GM23338 (cell line): ENCODE data around the gene DENND1B. TPM values are rescaled to one million over a fixed set of nuclear protein-coding genes. Genes with fewer than 3 reads are reported as not detected.

ENCODE experiments used
- ATAC-seq: fragments of 200-7000 bp; cut with Tn5 transposase; 3 replicates; pipeline ENCODE4 v1.9.1; 2020
- DNase-seq: peaks from one replicate; pipeline ENCODE4 v3.0.0-alpha.2; 2015; ENCODE audit warnings: low spot score
- H2AFZ ChIP-seq: fragments of 200-600 bp; sonication (generic); 2 replicates; pipeline ENCODE4 v1.8.0; 2016; ENCODE audit warnings: antibody characterized with exemption, mild to moderate bottlenecking, moderate library complexity
- H3F3A ChIP-seq: fragments of 200-600 bp; sonication (generic); replicated peaks from 2 replicates; pipeline ENCODE4 v1.8.0; 2017; ENCODE audit warnings: antibody characterized with exemption, mixed run types, low read depth
- H3K27ac ChIP-seq: fragments of 200-600 bp; sonication (generic); 2 replicates; pipeline ENCODE4 v1.6.1; 2016; ENCODE audit warnings: low read depth
- H3K27me3 ChIP-seq: fragments of 200-600 bp; sonication (generic); 2 replicates; pipeline ENCODE4 v1.8.0; 2016; ENCODE audit warnings: mild to moderate bottlenecking, mixed run types, moderate library complexity; ENCODE audit not compliant: insufficient read depth
- H3K36me3 ChIP-seq: fragments of 200-600 bp; sonication (generic); 2 replicates; pipeline ENCODE4 v1.8.0; 2016; ENCODE audit warnings: mild to moderate bottlenecking; ENCODE audit not compliant: insufficient read depth
- H3K4me1 ChIP-seq: fragments of 200-600 bp; sonication (generic); 2 replicates; pipeline ENCODE4 v1.8.0; 2016; ENCODE audit warnings: mild to moderate bottlenecking, moderate library complexity; ENCODE audit not compliant: insufficient read depth
- H3K4me2 ChIP-seq: fragments of 200-600 bp; sonication (generic); 2 replicates; pipeline ENCODE4 v1.7.1; 2017; ENCODE audit warnings: mixed run types
- H3K4me3 ChIP-seq: fragments of 200-600 bp; sonication (generic); 2 replicates; pipeline ENCODE4 v1.6.1; 2016; ENCODE audit warnings: mixed run types
- H3K79me2 ChIP-seq: fragments of 200-600 bp; sonication (generic); replicated peaks from 2 replicates; pipeline ENCODE4 v1.8.0; 2017; ENCODE audit warnings: mild to moderate bottlenecking; ENCODE audit not compliant: insufficient read depth
- H3K9me2 ChIP-seq: fragments of 200-600 bp; sonication (generic); 2 replicates; pipeline ENCODE4 v1.8.0; 2017; ENCODE audit not compliant: insufficient read depth
- H4K20me1 ChIP-seq: fragments of 200-600 bp; sonication (generic); replicated peaks from 2 replicates; pipeline ENCODE4 v1.8.0; 2017; ENCODE audit warnings: mild to moderate bottlenecking; ENCODE audit not compliant: insufficient read depth
- H3K27ac Mint-ChIP-seq: 2 replicates; pipeline ENCODE4 v1.8.0; 2020; ENCODE audit warnings: inconsistent platforms, mild to moderate bottlenecking, moderate library complexity, mixed read lengths
- H3K27me3 Mint-ChIP-seq: 3 replicates; pipeline ENCODE4 v1.8.0; 2022; ENCODE audit warnings: low read depth, mild to moderate bottlenecking, moderate library complexity, mixed read lengths, inconsistent platforms; ENCODE audit not compliant: insufficient read depth, poor library complexity
- H3K36me3 Mint-ChIP-seq: 3 replicates; pipeline ENCODE4 v1.8.0; 2021; ENCODE audit warnings: low read depth, mild to moderate bottlenecking, inconsistent platforms, moderate library complexity, mixed read lengths
- H3K4me1 Mint-ChIP-seq: 3 replicates; pipeline ENCODE4 v1.8.0; 2020; ENCODE audit warnings: mild to moderate bottlenecking, inconsistent platforms, mixed read lengths
- H3K4me3 Mint-ChIP-seq: 3 replicates; pipeline ENCODE4 v1.8.0; 2021; ENCODE audit warnings: moderate library complexity, mild to moderate bottlenecking, inconsistent platforms, mixed read lengths
- H3K9me3 Mint-ChIP-seq: 3 replicates; pipeline ENCODE4 v1.8.0; 2020; ENCODE audit warnings: moderate library complexity, mild to moderate bottlenecking, inconsistent platforms, mixed read lengths
- CREB1 ChIP-seq: fragments of 250-450 bp; sonication (Bioruptor Pico); IDR thresholded peaks from 2 replicates; pipeline ENCODE4 v1.5.0; 2020; ENCODE audit warnings: low read depth, mild to moderate bottlenecking, moderate library complexity
- CTCF ChIP-seq, 2 experiments: fragments of 200-600 bp in 1 of 2; sonication (generic) in 1 of 2; conservative IDR thresholded peaks; 2 replicates each; pipeline versions ENCODE4 v1.5.1 to v1.6.1; 2016 to 2017; ENCODE audit warnings: antibody characterized with exemption in 2 of 2, low read depth in 2 of 2, mild to moderate bottlenecking in 2 of 2, moderate library complexity in 1 of 2
- ETS1 ChIP-seq: IDR thresholded peaks from 2 replicates; pipeline ENCODE4 v1.6.1; 2016; ENCODE audit warnings: antibody characterized with exemption
- EZH2 ChIP-seq: fragments of 200-600 bp; sonication (generic); IDR thresholded peaks from one replicate; pipeline ENCODE4 v1.8.0; 2017; ENCODE audit warnings: antibody characterized with exemption, mild to moderate bottlenecking, low read depth; ENCODE audit not compliant: unreplicated experiment
- EZH2phosphoT487 ChIP-seq: fragments of 200-600 bp; sonication (generic); IDR thresholded peaks from one replicate; pipeline ENCODE4 v1.8.1; 2018; ENCODE audit warnings: antibody characterized with exemption; ENCODE audit not compliant: unreplicated experiment
- JUNB ChIP-seq: IDR thresholded peaks from one replicate; pipeline ENCODE4 v1.6.1; 2016; ENCODE audit warnings: antibody characterized with exemption; ENCODE audit not compliant: unreplicated experiment
- NANOG ChIP-seq: IDR thresholded peaks from 2 replicates; pipeline ENCODE4 v1.6.1; 2016; ENCODE audit warnings: antibody characterized with exemption, borderline replicate concordance
- POLR2AphosphoS5 ChIP-seq: IDR thresholded peaks from 2 replicates; pipeline ENCODE4 v1.6.1; 2016; ENCODE audit warnings: antibody characterized with exemption, low read depth
- REST ChIP-seq: IDR thresholded peaks from one replicate; pipeline ENCODE4 v1.6.1; 2018; ENCODE audit warnings: antibody characterized with exemption; ENCODE audit not compliant: unreplicated experiment
- STAT1 ChIP-seq: IDR thresholded peaks from one replicate; pipeline ENCODE4 v1.6.1; 2016; ENCODE audit warnings: antibody characterized with exemption; ENCODE audit not compliant: unreplicated experiment
- ZNF114 ChIP-seq: fragments of 250-450 bp; sonication (Bioruptor Pico); IDR thresholded peaks from 2 replicates; pipeline ENCODE4 v1.5.0; 2020; ENCODE audit warnings: mild to moderate bottlenecking, moderate library complexity
- ZNF331 ChIP-seq: fragments of 250-450 bp; sonication (Bioruptor Pico); IDR thresholded peaks from 2 replicates; pipeline ENCODE4 v1.5.0; 2020; ENCODE audit warnings: low read depth, mild to moderate bottlenecking, moderate library complexity
- ZNF462 ChIP-seq: fragments of 250-450 bp; sonication (Bioruptor Pico); IDR thresholded peaks from 2 replicates; pipeline ENCODE4 v1.5.0; 2020; ENCODE audit warnings: mild to moderate bottlenecking, moderate library complexity
- polyA plus RNA-seq: library from polyadenylated mRNA; unstranded; fragments of >200 nt; fragmentation: Nextera tagmentation; extraction: Ambion mirVana; gene quantifications from 2 replicates; pipeline ENCODE4 v1.2.1, GENCODE V29; 2016
- total RNA-seq: library from RNA; depleted of rRNA; stranded (reverse); fragments of >200 nt; shearing (Covaris generic); gene quantifications from 2 replicates; pipeline ENCODE4 v1.2.3, GENCODE V29; 2014

Gene DENND1B
- total and polyA plus RNA-seq, 2 experiments from 2014 or later, result 4.3 to 5.2 TPM

- no peak for ATAC-seq
- no peak overlapping the region for H3K27ac Mint-ChIP-seq
Observed at GRCh38 chr1:197485790-197486189, 289.5 kb downstream of the DENND1B start.

More at GRCh38 chr1:197485790-197486189, 289.5 kb downstream of the DENND1B start:
- no peaks in the 10 kb centered on the region for H3K36me3 Mint-ChIP-seq
- H3K27me3 Mint-ChIP-seq, result peaks cover 2% of the 10 kb centered on the region
- DNase-seq, result no peak
- H3K4me3 ChIP-seq, result no peak overlapping the region
- no peaks in the 10 kb centered on the region for H3K27me3 ChIP-seq
- H3K9me2 ChIP-seq, result 0 out of 2 replicates have a peak, but pooled peaks cover 3% of the 10 kb centered on the region
- no peaks in the 10 kb centered on the region for H3K9me3 Mint-ChIP-seq
- no peak overlapping the region for H3K27ac ChIP-seq
- no peaks in the 10 kb centered on the region for H4K20me1 ChIP-seq
- no peaks in the 10 kb centered on the region for H3K4me1 ChIP-seq
- no peaks in the 10 kb centered on the region for H3K36me3 ChIP-seq
- H3F3A ChIP-seq, result no peaks in the 10 kb centered on the region
- H2AFZ ChIP-seq, result no peak overlapping the region; the same call in 1 of the 2 replicates
- no peaks in the 10 kb centered on the region for H3K79me2 ChIP-seq
- no peak overlapping the region for H3K4me3 Mint-ChIP-seq
- no peak for TF ChIP-seq JUNB
- no peak for TF ChIP-seq ETS1
- TF ChIP-seq NANOG, result no peak
- no peak for TF ChIP-seq EZH2
- TF ChIP-seq STAT1, result no peak
- no peak for TF ChIP-seq CTCF (conservative IDR thresholded peaks at IDR 0.05; ENCODE audit: low read depth in 2 of 2)
- no peak for TF ChIP-seq ZNF331
- no peak for TF ChIP-seq ZNF114
- TF ChIP-seq POLR2AphosphoS5, result no peak
- TF ChIP-seq ZNF462 (CRISPR knock-in tag), result no peak
- TF ChIP-seq REST, result no peak
- TF ChIP-seq CREB1 (CRISPR knock-in tag), result no peak
- no peak for TF ChIP-seq EZH2phosphoT487
- H3K4me2 ChIP-seq, result no peak overlapping the region
- no peaks in the 10 kb centered on the region for H3K4me1 Mint-ChIP-seq
